Measurements from ENCODE around the gene GRIA2.

The GRIA2 gene

DNA sequence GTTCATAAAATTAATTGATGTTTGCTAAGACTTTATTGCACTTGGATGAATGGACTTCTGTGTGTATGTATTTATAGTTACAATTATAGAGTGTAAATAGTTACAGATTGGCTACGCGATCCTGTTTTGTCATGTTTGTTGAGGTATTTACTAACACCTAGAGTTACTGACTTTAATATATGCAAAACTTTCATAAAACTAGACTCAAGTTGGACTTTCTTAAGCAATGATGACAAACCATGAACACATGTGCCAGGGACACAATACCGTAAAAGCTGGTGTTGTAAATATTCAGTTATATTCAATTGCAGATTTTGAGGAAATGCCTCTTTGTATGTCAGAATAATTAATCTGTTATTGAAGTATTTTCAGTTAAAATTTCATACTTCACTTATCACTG is 6.1 kb downstream of the GRIA2 start:
- H4K8ac ChIP-seq (ENCODE audit: low read length) = no peak overlapping the region
- H3K4me1 ChIP-seq (ENCODE audit: control insufficient read depth, insufficient read depth, low read depth, low read length) = peaks cover 7% of the 10 kb centered on the region
- H2BK120ac ChIP-seq (ENCODE audit: low read depth, low read length) = no peak overlapping the region
- DNase-seq = no peak
- no peak overlapping the region for H3K4me2 ChIP-seq (ENCODE audit: low read length, poor library complexity, severe bottlenecking)
- no peaks in the 10 kb centered on the region for H3K36me3 ChIP-seq (ENCODE audit: control insufficient read depth in 1 of 2, insufficient read depth in 2 of 2, low read depth in 1 of 2, low read length in 2 of 2)
- no peak overlapping the region for H3K23ac ChIP-seq (ENCODE audit: low read length in 2 of 2)
- H3K27ac ChIP-seq (ENCODE audit: low read length, poor library complexity, severe bottlenecking) = no peak overlapping the region
- no peak overlapping the region for H3K14ac ChIP-seq (ENCODE audit: low read length in 2 of 2)
- no peak overlapping the region for H2AK5ac ChIP-seq (ENCODE audit: low read length, severe bottlenecking)
- H3K18ac ChIP-seq (ENCODE audit: low read depth in 1 of 2, low read length in 2 of 2) = no peak overlapping the region
- no peak overlapping the region for H4K91ac ChIP-seq (ENCODE audit: low read length)
- no peaks in the 10 kb centered on the region for H3K9me3 ChIP-seq (ENCODE audit: control insufficient read depth, low read length)
- H2BK5ac ChIP-seq (ENCODE audit: low read depth, low read length, poor library complexity, severe bottlenecking) = no peak overlapping the region
- H3K4me3 ChIP-seq (ENCODE audit: insufficient read depth in 1 of 2, low read depth in 1 of 2, low read length in 2 of 2) = no peak overlapping the region
- H2AFZ ChIP-seq (ENCODE audit: low read depth, low read length) = no peak overlapping the region
- WGBS = no CpG with 5 or more reads among the region's 3 CpGs
- peaks cover 6 to 24% of the 10 kb centered on the region in 2 experiments for H3K27me3 ChIP-seq (ENCODE audit: control insufficient read depth in 1 of 2, insufficient read depth in 1 of 2, low read length in 2 of 2)
- no peak overlapping the region for H2BK12ac ChIP-seq (ENCODE audit: low read length in 2 of 2)
- H3K4ac ChIP-seq (ENCODE audit: low read depth in 1 of 2, low read length in 2 of 2) = no peak overlapping the region
- no peak overlapping the region for H3K9ac ChIP-seq (ENCODE audit: low read length)
- H2BK15ac ChIP-seq (ENCODE audit: low read depth, poor library complexity, severe bottlenecking) = no peak overlapping the region
- H3K79me1 ChIP-seq (replicated peaks; ENCODE audit: low read length, poor library complexity, severe bottlenecking) = no peaks in the 10 kb centered on the region

DNA sequence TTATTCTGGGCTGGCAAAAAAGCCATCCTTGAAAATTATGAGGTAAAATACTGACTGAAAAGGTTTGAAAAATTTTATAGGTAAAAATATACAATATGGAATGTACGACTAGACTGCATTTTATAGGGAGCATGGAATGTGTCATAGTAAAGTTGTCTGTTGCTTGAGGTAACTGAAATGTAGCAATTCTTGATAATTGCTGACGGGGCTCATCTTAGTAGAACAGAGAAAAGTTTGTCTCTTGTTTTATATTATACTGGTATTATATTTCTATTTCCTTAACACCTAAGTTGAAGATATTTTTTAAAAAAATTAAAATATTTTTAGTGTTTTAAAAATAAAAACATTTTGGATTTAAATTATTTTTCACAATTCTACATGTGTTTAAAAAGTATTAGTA is 11.0 kb downstream of the GRIA2 start:
- Histone ChIP-seq H3K4me2 (ENCODE audit: low read length, poor library complexity, severe bottlenecking) (no peak overlapping the region), H2AFZ (ENCODE audit: low read depth, low read length) (no peak overlapping the region), H3K9ac (ENCODE audit: low read length) (no peak overlapping the region)

DNA sequence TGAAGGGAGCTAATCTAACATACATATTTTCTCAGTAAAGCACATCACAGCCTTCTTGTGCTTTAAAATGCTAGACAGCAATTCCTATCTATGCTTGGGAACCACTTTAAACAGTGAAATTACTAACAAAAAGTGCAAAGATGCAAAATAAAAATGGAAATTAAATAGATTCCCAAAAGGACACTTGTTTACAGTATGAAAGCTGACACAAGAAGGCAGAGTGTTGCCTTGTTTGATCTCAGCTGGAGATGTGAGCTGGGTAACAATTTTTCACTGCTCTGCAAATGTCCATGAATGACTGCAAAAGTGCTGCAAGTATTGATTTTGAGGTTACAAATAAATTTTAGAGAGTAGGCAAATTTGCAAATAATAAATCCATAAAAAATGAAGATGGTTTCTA is 22.3 kb downstream of the GRIA2 start:
- H2BK5ac ChIP-seq (ENCODE audit: low read depth, low read length, poor library complexity, severe bottlenecking) = no peak overlapping the region

More for the DNA sequence above, 11.0 kb downstream of the GRIA2 start:
- Histone ChIP-seq H4K91ac (ENCODE audit: low read length) (no peak overlapping the region), H2BK120ac (ENCODE audit: low read depth, low read length) (no peak overlapping the region), H3K4me1 (ENCODE audit: control insufficient read depth, insufficient read depth, low read depth, low read length) (no peaks in the 10 kb centered on the region), H2BK5ac (ENCODE audit: low read depth, low read length, poor library complexity, severe bottlenecking) (no peak overlapping the region), H2BK15ac (ENCODE audit: low read depth, poor library complexity, severe bottlenecking) (no peak overlapping the region), H3K23ac (ENCODE audit: low read length in 2 of 2) (no peak overlapping the region), H4K8ac (ENCODE audit: low read length) (no peak overlapping the region), H3K36me3 (ENCODE audit: control insufficient read depth in 1 of 2, insufficient read depth in 2 of 2, low read depth in 1 of 2, low read length in 2 of 2) (no peaks in the 10 kb centered on the region), H2BK12ac (ENCODE audit: low read length in 2 of 2) (no peak overlapping the region), H3K18ac (ENCODE audit: low read depth in 1 of 2, low read length in 2 of 2) (no peak overlapping the region), H3K4me3 (ENCODE audit: insufficient read depth in 1 of 2, low read depth in 1 of 2, low read length in 2 of 2) (no peak overlapping the region), H3K14ac (ENCODE audit: low read length in 2 of 2) (no peak overlapping the region), H3K4ac (ENCODE audit: low read depth in 1 of 2, low read length in 2 of 2) (no peak overlapping the region), H3K27me3 (ENCODE audit: control insufficient read depth in 1 of 2, insufficient read depth in 1 of 2, low read length in 2 of 2) (peaks cover 0 to 3% of the 10 kb centered on the region in 2 experiments), H3K79me1 (replicated peaks; ENCODE audit: low read length, poor library complexity, severe bottlenecking) (no peaks in the 10 kb centered on the region), H3K27ac (ENCODE audit: low read length, poor library complexity, severe bottlenecking) (no peak overlapping the region), H2AK5ac (ENCODE audit: low read length, severe bottlenecking) (no peak overlapping the region), H3K9me3 (ENCODE audit: control insufficient read depth, low read length) (no peaks in the 10 kb centered on the region)
- 92% methylated on average over 1 of the region's 2 CpGs for WGBS
- no peak for DNase-seq

DNA sequence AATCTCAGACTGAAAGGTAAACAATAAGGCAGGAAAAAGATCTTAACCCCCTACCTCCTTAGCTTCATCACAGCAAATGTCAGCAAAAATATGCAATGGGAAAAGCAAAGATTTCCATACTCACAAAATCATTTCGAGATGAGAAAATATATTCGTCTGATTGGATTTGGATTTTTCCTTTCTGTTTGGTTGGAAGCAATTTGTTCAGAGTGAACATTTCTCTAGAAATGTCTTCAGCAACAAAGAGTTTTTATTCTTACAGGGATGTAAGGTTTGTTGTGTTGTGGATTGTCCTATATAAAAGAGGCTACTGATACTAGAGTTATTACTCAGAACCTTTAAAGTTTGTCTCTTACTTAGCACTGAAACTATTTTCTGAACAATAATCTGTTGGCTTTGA is 23.8 kb downstream of the GRIA2 start:
- H3K79me1 ChIP-seq (replicated peaks; ENCODE audit: low read length, poor library complexity, severe bottlenecking) = no peaks in the 10 kb centered on the region
- H3K4me3 ChIP-seq (ENCODE audit: insufficient read depth in 1 of 2, low read depth in 1 of 2, low read length in 2 of 2) = no peak overlapping the region
- no peaks in the 10 kb centered on the region for H3K9me3 ChIP-seq (ENCODE audit: control insufficient read depth, low read length)
- 92% methylated on average over 2 of the region's 2 CpGs for WGBS
- H3K9ac ChIP-seq (ENCODE audit: low read length) = no peak overlapping the region
- H2BK5ac ChIP-seq (ENCODE audit: low read depth, low read length, poor library complexity, severe bottlenecking) = no peak overlapping the region
- no peak overlapping the region for H2AFZ ChIP-seq (ENCODE audit: low read depth, low read length)
- no peak overlapping the region for H3K4me2 ChIP-seq (ENCODE audit: low read length, poor library complexity, severe bottlenecking)
- H3K23ac ChIP-seq (ENCODE audit: low read length in 2 of 2) = no peak overlapping the region
- H3K4me1 ChIP-seq (ENCODE audit: control insufficient read depth, insufficient read depth, low read depth, low read length) = no peaks in the 10 kb centered on the region
- H4K91ac ChIP-seq (ENCODE audit: low read length) = no peak overlapping the region
- H4K8ac ChIP-seq (ENCODE audit: low read length) = no peak overlapping the region
- no peak overlapping the region for H3K4ac ChIP-seq (ENCODE audit: low read depth in 1 of 2, low read length in 2 of 2)
- H3K18ac ChIP-seq (ENCODE audit: low read depth in 1 of 2, low read length in 2 of 2) = no peak overlapping the region
- no peak overlapping the region for H3K14ac ChIP-seq (ENCODE audit: low read length in 2 of 2)
- H3K36me3 ChIP-seq (ENCODE audit: control insufficient read depth in 1 of 2, insufficient read depth in 2 of 2, low read depth in 1 of 2, low read length in 2 of 2) = no peaks in the 10 kb centered on the region
- no peak overlapping the region for H2AK5ac ChIP-seq (ENCODE audit: low read length, severe bottlenecking)
- no peak overlapping the region for H2BK12ac ChIP-seq (ENCODE audit: low read length in 2 of 2)
- DNase-seq = no peak
- H2BK120ac ChIP-seq (ENCODE audit: low read depth, low read length) = no peak overlapping the region
- H3K27me3 ChIP-seq (ENCODE audit: control insufficient read depth in 1 of 2, insufficient read depth in 1 of 2, low read length in 2 of 2) = no peaks in the 10 kb centered on the region
- H3K27ac ChIP-seq (ENCODE audit: low read length, poor library complexity, severe bottlenecking) = no peak overlapping the region
- no peak overlapping the region for H2BK15ac ChIP-seq (ENCODE audit: low read depth, poor library complexity, severe bottlenecking)

More for the DNA sequence above, 22.3 kb downstream of the GRIA2 start:
- H3K4me2 ChIP-seq (ENCODE audit: low read length, poor library complexity, severe bottlenecking) = no peak overlapping the region
- H3K79me1 ChIP-seq (replicated peaks; ENCODE audit: low read length, poor library complexity, severe bottlenecking) = no peaks in the 10 kb centered on the region
- H2AK5ac ChIP-seq (ENCODE audit: low read length, severe bottlenecking) = no peak overlapping the region
- H3K4me3 ChIP-seq (ENCODE audit: insufficient read depth in 1 of 2, low read depth in 1 of 2, low read length in 2 of 2) = no peak overlapping the region
- H3K4ac ChIP-seq (ENCODE audit: low read depth in 1 of 2, low read length in 2 of 2) = no peak overlapping the region
- H3K18ac ChIP-seq (ENCODE audit: low read depth in 1 of 2, low read length in 2 of 2) = no peak overlapping the region
- no peak for DNase-seq
- no peak overlapping the region for H3K9ac ChIP-seq (ENCODE audit: low read length)
- H3K14ac ChIP-seq (ENCODE audit: low read length in 2 of 2) = no peak overlapping the region
- no peak overlapping the region for H4K8ac ChIP-seq (ENCODE audit: low read length)
- H3K27ac ChIP-seq (ENCODE audit: low read length, poor library complexity, severe bottlenecking) = no peak overlapping the region
- no peaks in the 10 kb centered on the region for H3K9me3 ChIP-seq (ENCODE audit: control insufficient read depth, low read length)
- no peak overlapping the region for H4K91ac ChIP-seq (ENCODE audit: low read length)
- no peak overlapping the region for H2AFZ ChIP-seq (ENCODE audit: low read depth, low read length)
- no peak overlapping the region for H3K23ac ChIP-seq (ENCODE audit: low read length in 2 of 2)
- H3K27me3 ChIP-seq (ENCODE audit: control insufficient read depth in 1 of 2, insufficient read depth in 1 of 2, low read length in 2 of 2) = no peaks in the 10 kb centered on the region
- no peak overlapping the region for H2BK15ac ChIP-seq (ENCODE audit: low read depth, poor library complexity, severe bottlenecking)
- H2BK120ac ChIP-seq (ENCODE audit: low read depth, low read length) = no peak overlapping the region
- no peak overlapping the region for H2BK12ac ChIP-seq (ENCODE audit: low read length in 2 of 2)
- H3K4me1 ChIP-seq (ENCODE audit: control insufficient read depth, insufficient read depth, low read depth, low read length) = no peaks in the 10 kb centered on the region
- no peaks in the 10 kb centered on the region for H3K36me3 ChIP-seq (ENCODE audit: control insufficient read depth in 1 of 2, insufficient read depth in 2 of 2, low read depth in 1 of 2, low read length in 2 of 2)

All from mesenchymal stem cell (in vitro differentiated cells and primary cell).